Suppressor macrophage (primary cell): ENCODE data around the gene SMYD5.
"Not testable (repeated sequence)": the region's sequence is repeated elsewhere in the genome, so short reads cannot be mapped to it uniquely, and the experiment has no call there.

ENCODE experiments used
- DNase-seq, 4 experiments: peaks; one replicate each; pipeline ENCODE4 v3.0.0-alpha.2; 2020 to 2022
- total RNA-seq, 17 experiments: gene quantifications; one replicate each; lab custom pipeline; 2026; ENCODE audit warnings: mixed read lengths in 6 of 17, inconsistent platforms in 3 of 17; lab: John Stamatoyannopoulos, UW

Gene SMYD5
- total RNA-seq = 3.7 to 21.7 (median 11.7) reads per million in 17 experiments

GRCh38 chr2:73214120-73215035 lies at the start of gene SMYD5:
TSS of gene SMYD5 (plus strand) at chr2:73214245. CDS start at chr2:73214267, 22 bp downstream.
- DNase-seq = peak; percentile 93 to 96 (median 94)

GRCh38 chr2:73165978-73166377 lies 48.1 kb upstream of the SMYD5 start:
- not testable (repeated sequence) for DNase-seq

GRCh38 chr2:73166813-73167212 lies 47.2 kb upstream of the SMYD5 start:
- DNase-seq = not testable (repeated sequence)

GRCh38 chr2:73168348-73168747 lies 45.7 kb upstream of the SMYD5 start:
- not testable (repeated sequence) for DNase-seq

GRCh38 chr2:73170341-73170740 lies 43.7 kb upstream of the SMYD5 start:
- not testable (repeated sequence) for DNase-seq

- no peak for DNase-seq
Measured at GRCh38 chr2:73172963-73173362, 41.1 kb upstream of the SMYD5 start.

GRCh38 chr2:73173781-73174180 lies 40.3 kb upstream of the SMYD5 start:
- no peak for DNase-seq

GRCh38 chr2:73174244-73174643 lies 39.8 kb upstream of the SMYD5 start:
- DNase-seq = no peak

- no peak for DNase-seq
Measured at GRCh38 chr2:73174941-73175662, 38.9 kb upstream of the SMYD5 start.

GRCh38 chr2:73175663-73176204 lies 38.3 kb upstream of the SMYD5 start:
- peak; percentile 51 to 81 (median 66) for DNase-seq

- DNase-seq = no peak
Measured at GRCh38 chr2:73176205-73176880, 37.7 kb upstream of the SMYD5 start.

- DNase-seq = peak; percentile 87 to 96 (median 94)
Measured at GRCh38 chr2:73176881-73177644, 37.0 kb upstream of the SMYD5 start.

GRCh38 chr2:73177645-73178255 lies 36.3 kb upstream of the SMYD5 start:
- no peak for DNase-seq

- no peak for DNase-seq
Measured at GRCh38 chr2:73185965-73186364, 28.1 kb upstream of the SMYD5 start.

GRCh38 chr2:73187549-73187948 lies 26.5 kb upstream of the SMYD5 start:
- DNase-seq = peak in 1 of 4 experiments; percentile 18

GRCh38 chr2:73197579-73197978 lies 16.5 kb upstream of the SMYD5 start:
- DNase-seq = no peak

GRCh38 chr2:73200281-73200680 lies 13.8 kb upstream of the SMYD5 start:
- DNase-seq = not testable (repeated sequence)

- DNase-seq = peak in 1 of 4 experiments; percentile 17
Measured at GRCh38 chr2:73202156-73203054, 11.6 kb upstream of the SMYD5 start, which contains the start of gene NOTO. TSS of gene NOTO (plus strand) at chr2:73202574. CDS start at chr2:73202667, 93 bp downstream.

- DNase-seq = peak in 2 of 4 experiments; percentile 23 to 24
Measured at GRCh38 chr2:73203055-73203681, 10.9 kb upstream of the SMYD5 start.
